Panc1 (cell line): Measurements from ENCODE around the gene CRHR2.

Experiments
- CTCF ChIP-seq: fragments of 450-650 bp; IDR thresholded peaks from 2 replicates; pipeline ENCODE4 v1.5.1; 2017; ENCODE audit warnings: mild to moderate bottlenecking
- POLR2AphosphoS5 ChIP-seq: IDR thresholded peaks from 2 replicates; pipeline ENCODE4 v1.6.1; 2012; ENCODE audit warnings: mild to moderate bottlenecking, low read depth, low read length, moderate library complexity
- REST ChIP-seq, 2 experiments: IDR thresholded peaks; 2 replicates each; pipeline ENCODE4 v1.6.1; 2011 to 2012; ENCODE audit warnings: low read depth in 2 of 2, control low read depth in 1 of 2, low read length in 1 of 2, mild to moderate bottlenecking in 1 of 2, moderate library complexity in 1 of 2; ENCODE audit not compliant: insufficient read depth in 1 of 2
- SIN3A ChIP-seq: IDR thresholded peaks from 2 replicates; pipeline ENCODE4 v1.6.1; 2012; ENCODE audit warnings: low read depth, mild to moderate bottlenecking, low read length, moderate library complexity, borderline replicate concordance; ENCODE audit not compliant: insufficient read depth
- TCF7L2 ChIP-seq: IDR thresholded peaks from 2 replicates; pipeline ENCODE4 v1.6.1; 2011; ENCODE audit warnings: mild to moderate bottlenecking, low read depth, low read length, inconsistent platforms

- no peak for TF ChIP-seq SIN3A
- no peak for TF ChIP-seq CTCF
- TF ChIP-seq TCF7L2, result no peak
- no peak for TF ChIP-seq POLR2AphosphoS5
- TF ChIP-seq REST (IDR thresholded peaks at IDR 0.05; ENCODE audit: insufficient read depth in 1 of 2, low read depth in 2 of 2, low read length in 1 of 2), result no peak
Measured at GRCh38 chr7:30681331-30681797, 892 bp downstream of the CRHR2 start.
